ENCODE measurements around the gene SFTA2.
A peak's percentile ranks its signal among the peaks of the same experiment; 100 is the strongest.

SFTA2 gene

GRCh38 chr6:30885481-30885998, 46.4 kb downstream of the SFTA2 start:
- peak overlapping the region; percentile 85 for H3K4me3 ChIP-seq (ENCODE audit: low read length)
- peak overlapping the region; percentile 85 for H3K9ac ChIP-seq (ENCODE audit: low read length)
- H3K9me3 ChIP-seq (ENCODE audit: control insufficient read depth, low read length), result no peaks in the 10 kb centered on the region
- no peaks in the 10 kb centered on the region for H3K27me3 ChIP-seq (ENCODE audit: control insufficient read depth, insufficient read depth, low read length)
- H3K36me3 ChIP-seq (ENCODE audit: control insufficient read depth, insufficient read depth, low read length), result peaks cover 9% of the 10 kb centered on the region
- peaks cover 46% of the 10 kb centered on the region for H3K4me1 ChIP-seq (ENCODE audit: control insufficient read depth, insufficient read depth, low read length)

GRCh38 chr6:30884521-30885480, 47.2 kb downstream of the SFTA2 start:
- peaks cover 42% of the 10 kb centered on the region for H3K4me1 ChIP-seq (ENCODE audit: control insufficient read depth, insufficient read depth, low read length)
- peaks cover 3% of the 10 kb centered on the region for H3K36me3 ChIP-seq (ENCODE audit: control insufficient read depth, insufficient read depth, low read length)
- peak overlapping the region; percentile 85 for H3K4me3 ChIP-seq (ENCODE audit: low read length)
- H3K27me3 ChIP-seq (ENCODE audit: control insufficient read depth, insufficient read depth, low read length), result no peaks in the 10 kb centered on the region
- no peaks in the 10 kb centered on the region for H3K9me3 ChIP-seq (ENCODE audit: control insufficient read depth, low read length)
- peak overlapping the region; percentile 85 for H3K9ac ChIP-seq (ENCODE audit: low read length)

- H3K4me1 ChIP-seq (ENCODE audit: control insufficient read depth, insufficient read depth, low read length), result peaks cover 37% of the 10 kb centered on the region
- no peaks in the 10 kb centered on the region for H3K27me3 ChIP-seq (ENCODE audit: control insufficient read depth, insufficient read depth, low read length)
- H3K9ac ChIP-seq (ENCODE audit: low read length), result peak within 1 kb of the TSS; percentile 85
- H3K4me3 ChIP-seq (ENCODE audit: low read length), result peak within 1 kb of the TSS; percentile 85
- H3K36me3 ChIP-seq (ENCODE audit: control insufficient read depth, insufficient read depth, low read length), result no peaks in the 10 kb centered on the region
- H3K9me3 ChIP-seq (ENCODE audit: control insufficient read depth, low read length), result no peaks in the 10 kb centered on the region
These were observed 48.1 kb downstream of the SFTA2 start, which contains the start of gene DDR1 for GRCh38 chr6:30883685-30884520. TSS of gene DDR1 (plus strand) at chr6:30884519. CDS start at chr6:30888730, 4,211 bp downstream.

GRCh38 chr6:30882759-30883684, 48.9 kb downstream of the SFTA2 start:
- H3K36me3 ChIP-seq (ENCODE audit: control insufficient read depth, insufficient read depth, low read length), result no peaks in the 10 kb centered on the region
- H3K27me3 ChIP-seq (ENCODE audit: control insufficient read depth, insufficient read depth, low read length), result no peaks in the 10 kb centered on the region
- peak overlapping the region; percentile 52 for H3K4me3 ChIP-seq (ENCODE audit: low read length)
- peaks cover 37% of the 10 kb centered on the region for H3K4me1 ChIP-seq (ENCODE audit: control insufficient read depth, insufficient read depth, low read length)
- no peaks in the 10 kb centered on the region for H3K9me3 ChIP-seq (ENCODE audit: control insufficient read depth, low read length)
- peak overlapping the region; percentile 85 for H3K9ac ChIP-seq (ENCODE audit: low read length)

- H3K9ac ChIP-seq (ENCODE audit: low read length), result peak overlapping the region; percentile 42
- H3K36me3 ChIP-seq (ENCODE audit: control insufficient read depth, insufficient read depth, low read length), result no peaks in the 10 kb centered on the region
- no peaks in the 10 kb centered on the region for H3K9me3 ChIP-seq (ENCODE audit: control insufficient read depth, low read length)
- peaks cover 40% of the 10 kb centered on the region for H3K4me1 ChIP-seq (ENCODE audit: control insufficient read depth, insufficient read depth, low read length)
- H3K4me3 ChIP-seq (ENCODE audit: low read length), result no peak overlapping the region
- H3K27me3 ChIP-seq (ENCODE audit: control insufficient read depth, insufficient read depth, low read length), result no peaks in the 10 kb centered on the region
These were observed 49.7 kb downstream of the SFTA2 start for GRCh38 chr6:30882204-30882758.

- no peaks in the 10 kb centered on the region for H3K9me3 ChIP-seq (ENCODE audit: control insufficient read depth, low read length)
- no peaks in the 10 kb centered on the region for H3K27me3 ChIP-seq (ENCODE audit: control insufficient read depth, insufficient read depth, low read length)
- H3K36me3 ChIP-seq (ENCODE audit: control insufficient read depth, insufficient read depth, low read length), result no peaks in the 10 kb centered on the region
- peaks cover 42% of the 10 kb centered on the region for H3K4me1 ChIP-seq (ENCODE audit: control insufficient read depth, insufficient read depth, low read length)
- no peak overlapping the region for H3K4me3 ChIP-seq (ENCODE audit: low read length)
- H3K9ac ChIP-seq (ENCODE audit: low read length), result peak overlapping the region; percentile 42
These were observed 50.4 kb downstream of the SFTA2 start for GRCh38 chr6:30881392-30882203.

Data from mucosa of stomach (tissue), 1 donor.